ENCODE measurements around the gene FIBP. TPM values are rescaled to one million over a fixed set of nuclear protein-coding genes. Genes with fewer than 3 reads are reported as not detected.

The FIBP gene
- total RNA-seq, 1 experiment from 2014 or later: 93.1 TPM

DNA sequence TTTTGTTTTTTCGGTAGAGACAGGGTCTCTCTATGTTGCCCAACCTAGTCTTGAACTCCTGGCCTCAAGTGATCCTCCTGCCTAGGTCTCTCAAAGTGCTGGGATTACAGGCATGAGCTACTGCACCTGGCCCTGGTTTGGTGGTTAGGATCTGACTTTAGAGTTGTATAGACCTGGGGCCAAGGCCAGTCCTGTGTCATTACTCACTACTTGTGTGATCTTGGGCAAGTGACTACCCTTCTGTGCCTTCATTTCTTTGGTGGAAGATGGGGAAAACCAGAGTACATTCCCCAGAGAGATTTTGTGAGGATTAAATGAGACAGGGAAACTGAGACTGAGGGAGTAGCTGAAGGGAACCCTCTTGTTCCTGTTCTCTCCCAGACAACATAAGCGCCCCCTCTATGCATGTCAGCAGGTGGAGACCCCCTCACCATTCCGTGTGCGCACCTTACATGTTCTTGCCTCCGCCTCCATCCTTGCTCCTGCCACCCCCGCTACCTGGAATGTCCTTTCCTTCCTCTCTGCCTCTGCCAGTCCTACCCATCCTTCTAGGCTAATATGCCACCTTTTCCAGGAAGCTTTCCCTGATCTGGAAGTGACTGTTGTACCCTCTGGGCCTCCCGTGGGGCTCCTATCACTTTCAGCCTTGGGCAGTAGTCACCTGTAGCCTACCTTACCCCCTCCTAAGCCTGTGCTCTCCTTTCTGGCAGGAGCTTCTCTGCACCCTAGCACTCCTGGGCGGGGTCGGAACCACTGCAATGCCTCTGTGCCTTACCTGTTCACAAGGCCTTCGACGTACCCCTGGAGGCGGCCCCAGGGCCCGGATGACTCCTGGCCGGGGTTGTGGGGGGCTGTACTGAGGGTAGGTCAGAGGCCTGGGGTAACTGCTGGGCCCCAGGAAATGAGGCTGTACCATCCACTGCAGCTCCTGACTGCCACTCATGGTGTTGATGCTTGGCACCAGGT, 8.0 kb upstream of the FIBP start:
- Mint-ChIP-seq H3K4me3 (no peak overlapping the region), H3K27me3 (ENCODE audit: low read depth) (peaks cover 40% of the 10 kb centered on the region), H3K4me1 (peaks cover 26% of the 10 kb centered on the region), H3K27ac (no peak overlapping the region), H3K36me3 (peaks cover 2% of the 10 kb centered on the region), H3K9me3 (no peaks in the 10 kb centered on the region)
- CTCF ChIA-PET: interaction anchor here (0.6 to 4.8 kb wide), 2 partner anchors 12 to 48 kb away, joined by 4 to 31 read pairs; no protein-coding TSS in a partner anchor
- DNase-seq (ENCODE audit: low spot score) (no peak), ATAC-seq (no peak)
- TF ChIP-seq EMX1 (CRISPR knock-in tag; IDR thresholded peaks at IDR 0.05) (no peak), TCF7 (CRISPR knock-in tag; IDR thresholded peaks at IDR 0.05; ENCODE audit: low read depth) (no peak), RORB (CRISPR knock-in tag; IDR thresholded peaks at IDR 0.05) (no peak), ESRRA (CRISPR knock-in tag; IDR thresholded peaks at IDR 0.05; ENCODE audit: borderline replicate concordance) (no peak), KAT7 (CRISPR knock-in tag; IDR thresholded peaks at IDR 0.05; ENCODE audit: borderline replicate concordance) (no peak), NFE2L1 (CRISPR knock-in tag; IDR thresholded peaks at IDR 0.05) (no peak), HMGA2 (CRISPR knock-in tag; IDR thresholded peaks at IDR 0.05) (no peak), MXD4 (CRISPR knock-in tag; IDR thresholded peaks at IDR 0.05; ENCODE audit: borderline replicate concordance) (no peak), ZNF416 (CRISPR knock-in tag; IDR thresholded peaks at IDR 0.05) (no peak), FOXJ3 (CRISPR knock-in tag; IDR thresholded peaks at IDR 0.05; ENCODE audit: borderline replicate concordance) (no peak), NR3C1 (CRISPR knock-in tag; conservative IDR thresholded peaks at IDR 0.05; ENCODE audit: low read depth) (no peak), TP53 (CRISPR knock-in tag; IDR thresholded peaks at IDR 0.05) (no peak), JAZF1 (CRISPR knock-in tag; IDR thresholded peaks at IDR 0.05) (no peak), ZNF671 (CRISPR knock-in tag; IDR thresholded peaks at IDR 0.05) (no peak)
- TF ChIP-seq, protein P1, sequence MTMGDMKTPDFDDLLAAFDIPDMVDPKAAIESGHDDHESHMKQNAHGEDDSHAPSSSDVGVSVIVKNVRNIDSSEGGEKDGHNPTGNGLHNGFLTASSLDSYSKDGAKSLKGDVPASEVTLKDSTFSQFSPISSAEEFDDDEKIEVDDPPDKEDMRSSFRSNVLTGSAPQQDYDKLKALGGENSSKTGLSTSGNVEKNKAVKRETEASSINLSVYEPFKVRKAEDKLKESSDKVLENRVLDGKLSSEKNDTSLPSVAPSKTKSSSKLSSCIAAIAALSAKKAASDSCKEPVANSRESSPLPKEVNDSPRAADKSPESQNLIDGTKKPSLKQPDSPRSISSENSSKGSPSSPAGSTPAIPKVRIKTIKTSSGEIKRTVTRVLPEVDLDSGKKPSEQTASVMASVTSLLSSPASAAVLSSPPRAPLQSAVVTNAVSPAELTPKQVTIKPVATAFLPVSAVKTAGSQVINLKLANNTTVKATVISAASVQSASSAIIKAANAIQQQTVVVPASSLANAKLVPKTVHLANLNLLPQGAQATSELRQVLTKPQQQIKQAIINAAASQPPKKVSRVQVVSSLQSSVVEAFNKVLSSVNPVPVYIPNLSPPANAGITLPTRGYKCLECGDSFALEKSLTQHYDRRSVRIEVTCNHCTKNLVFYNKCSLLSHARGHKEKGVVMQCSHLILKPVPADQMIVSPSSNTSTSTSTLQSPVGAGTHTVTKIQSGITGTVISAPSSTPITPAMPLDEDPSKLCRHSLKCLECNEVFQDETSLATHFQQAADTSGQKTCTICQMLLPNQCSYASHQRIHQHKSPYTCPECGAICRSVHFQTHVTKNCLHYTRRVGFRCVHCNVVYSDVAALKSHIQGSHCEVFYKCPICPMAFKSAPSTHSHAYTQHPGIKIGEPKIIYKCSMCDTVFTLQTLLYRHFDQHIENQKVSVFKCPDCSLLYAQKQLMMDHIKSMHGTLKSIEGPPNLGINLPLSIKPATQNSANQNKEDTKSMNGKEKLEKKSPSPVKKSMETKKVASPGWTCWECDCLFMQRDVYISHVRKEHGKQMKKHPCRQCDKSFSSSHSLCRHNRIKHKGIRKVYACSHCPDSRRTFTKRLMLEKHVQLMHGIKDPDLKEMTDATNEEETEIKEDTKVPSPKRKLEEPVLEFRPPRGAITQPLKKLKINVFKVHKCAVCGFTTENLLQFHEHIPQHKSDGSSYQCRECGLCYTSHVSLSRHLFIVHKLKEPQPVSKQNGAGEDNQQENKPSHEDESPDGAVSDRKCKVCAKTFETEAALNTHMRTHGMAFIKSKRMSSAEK (CRISPR knock-in tag; IDR thresholded peaks at IDR 0.05; ENCODE audit: borderline replicate concordance): no peak
- TF ChIP-seq, protein P2, sequence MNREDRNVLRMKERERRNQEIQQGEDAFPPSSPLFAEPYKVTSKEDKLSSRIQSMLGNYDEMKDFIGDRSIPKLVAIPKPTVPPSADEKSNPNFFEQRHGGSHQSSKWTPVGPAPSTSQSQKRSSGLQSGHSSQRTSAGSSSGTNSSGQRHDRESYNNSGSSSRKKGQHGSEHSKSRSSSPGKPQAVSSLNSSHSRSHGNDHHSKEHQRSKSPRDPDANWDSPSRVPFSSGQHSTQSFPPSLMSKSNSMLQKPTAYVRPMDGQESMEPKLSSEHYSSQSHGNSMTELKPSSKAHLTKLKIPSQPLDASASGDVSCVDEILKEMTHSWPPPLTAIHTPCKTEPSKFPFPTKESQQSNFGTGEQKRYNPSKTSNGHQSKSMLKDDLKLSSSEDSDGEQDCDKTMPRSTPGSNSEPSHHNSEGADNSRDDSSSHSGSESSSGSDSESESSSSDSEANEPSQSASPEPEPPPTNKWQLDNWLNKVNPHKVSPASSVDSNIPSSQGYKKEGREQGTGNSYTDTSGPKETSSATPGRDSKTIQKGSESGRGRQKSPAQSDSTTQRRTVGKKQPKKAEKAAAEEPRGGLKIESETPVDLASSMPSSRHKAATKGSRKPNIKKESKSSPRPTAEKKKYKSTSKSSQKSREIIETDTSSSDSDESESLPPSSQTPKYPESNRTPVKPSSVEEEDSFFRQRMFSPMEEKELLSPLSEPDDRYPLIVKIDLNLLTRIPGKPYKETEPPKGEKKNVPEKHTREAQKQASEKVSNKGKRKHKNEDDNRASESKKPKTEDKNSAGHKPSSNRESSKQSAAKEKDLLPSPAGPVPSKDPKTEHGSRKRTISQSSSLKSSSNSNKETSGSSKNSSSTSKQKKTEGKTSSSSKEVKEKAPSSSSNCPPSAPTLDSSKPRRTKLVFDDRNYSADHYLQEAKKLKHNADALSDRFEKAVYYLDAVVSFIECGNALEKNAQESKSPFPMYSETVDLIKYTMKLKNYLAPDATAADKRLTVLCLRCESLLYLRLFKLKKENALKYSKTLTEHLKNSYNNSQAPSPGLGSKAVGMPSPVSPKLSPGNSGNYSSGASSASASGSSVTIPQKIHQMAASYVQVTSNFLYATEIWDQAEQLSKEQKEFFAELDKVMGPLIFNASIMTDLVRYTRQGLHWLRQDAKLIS (CRISPR knock-in tag; IDR thresholded peaks at IDR 0.05; ENCODE audit: borderline replicate concordance): no peak
- TF ChIP-seq, protein P3, sequence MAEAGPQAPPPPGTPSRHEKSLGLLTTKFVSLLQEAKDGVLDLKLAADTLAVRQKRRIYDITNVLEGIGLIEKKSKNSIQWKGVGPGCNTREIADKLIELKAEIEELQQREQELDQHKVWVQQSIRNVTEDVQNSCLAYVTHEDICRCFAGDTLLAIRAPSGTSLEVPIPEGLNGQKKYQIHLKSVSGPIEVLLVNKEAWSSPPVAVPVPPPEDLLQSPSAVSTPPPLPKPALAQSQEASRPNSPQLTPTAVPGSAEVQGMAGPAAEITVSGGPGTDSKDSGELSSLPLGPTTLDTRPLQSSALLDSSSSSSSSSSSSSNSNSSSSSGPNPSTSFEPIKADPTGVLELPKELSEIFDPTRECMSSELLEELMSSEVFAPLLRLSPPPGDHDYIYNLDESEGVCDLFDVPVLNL (CRISPR knock-in tag; IDR thresholded peaks at IDR 0.05; ENCODE audit: borderline replicate concordance, low read depth): no peak
- TF ChIP-seq, protein P4, sequence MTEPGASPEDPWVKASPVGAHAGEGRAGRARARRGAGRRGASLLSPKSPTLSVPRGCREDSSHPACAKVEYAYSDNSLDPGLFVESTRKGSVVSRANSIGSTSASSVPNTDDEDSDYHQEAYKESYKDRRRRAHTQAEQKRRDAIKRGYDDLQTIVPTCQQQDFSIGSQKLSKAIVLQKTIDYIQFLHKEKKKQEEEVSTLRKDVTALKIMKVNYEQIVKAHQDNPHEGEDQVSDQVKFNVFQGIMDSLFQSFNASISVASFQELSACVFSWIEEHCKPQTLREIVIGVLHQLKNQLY (CRISPR knock-in tag; IDR thresholded peaks at IDR 0.05): no peak
- TF ChIP-seq, protein P5, sequence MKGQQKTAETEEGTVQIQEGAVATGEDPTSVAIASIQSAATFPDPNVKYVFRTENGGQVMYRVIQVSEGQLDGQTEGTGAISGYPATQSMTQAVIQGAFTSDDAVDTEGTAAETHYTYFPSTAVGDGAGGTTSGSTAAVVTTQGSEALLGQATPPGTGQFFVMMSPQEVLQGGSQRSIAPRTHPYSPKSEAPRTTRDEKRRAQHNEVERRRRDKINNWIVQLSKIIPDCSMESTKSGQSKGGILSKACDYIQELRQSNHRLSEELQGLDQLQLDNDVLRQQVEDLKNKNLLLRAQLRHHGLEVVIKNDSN (CRISPR knock-in tag; IDR thresholded peaks at IDR 0.05): no peak
- POLR2A ChIA-PET: no interaction called here
